ENCODE results near the gene EPS8L1.
"Not testable (repeated sequence)": the region's sequence is repeated elsewhere in the genome, so short reads cannot be mapped to it uniquely, and the experiment has no call there.

The EPS8L1 gene

GRCh38 chr19:55050749-55051532 lies 24.7 kb upstream of the EPS8L1 start:
- DNase-seq = no peak

- no peak for DNase-seq
Observed at GRCh38 chr19:55053735-55054134, 21.9 kb upstream of the EPS8L1 start.

- DNase-seq = no peak
Observed at GRCh38 chr19:55056827-55057226, 18.8 kb upstream of the EPS8L1 start.

- no peak for DNase-seq
Observed at GRCh38 chr19:55058781-55059610, 16.7 kb upstream of the EPS8L1 start.

GRCh38 chr19:55060287-55060686 lies 15.4 kb upstream of the EPS8L1 start:
- DNase-seq = not testable (repeated sequence)

- peak in 55 of 56 donors; percentile 34 to 94 (median 80) for DNase-seq
Observed at GRCh38 chr19:55062735-55063491, 12.8 kb upstream of the EPS8L1 start, which contains the start of gene RDH13. Gene RDH13 (minus strand): TSS chr19:55063148. CDS start chr19:55063032, 116 bp downstream.

- no peak for DNase-seq
Observed at GRCh38 chr19:55063492-55063843, 12.2 kb upstream of the EPS8L1 start.

- DNase-seq = not testable (repeated sequence)
Observed at GRCh38 chr19:55065516-55065915, 10.2 kb upstream of the EPS8L1 start.

- DNase-seq = no peak
Observed at GRCh38 chr19:55066107-55066709, 9.5 kb upstream of the EPS8L1 start.

GRCh38 chr19:55067869-55068268 lies 7.8 kb upstream of the EPS8L1 start:
- no peak for DNase-seq

- no peak for DNase-seq
Observed at GRCh38 chr19:55068950-55069864, 6.5 kb upstream of the EPS8L1 start.

GRCh38 chr19:55069865-55070197 lies 5.8 kb upstream of the EPS8L1 start:
- DNase-seq = no peak

GRCh38 chr19:55070466-55071128 lies 5.1 kb upstream of the EPS8L1 start:
- no peak for DNase-seq

GRCh38 chr19:55071129-55071502 lies 4.6 kb upstream of the EPS8L1 start:
- no peak for DNase-seq

GRCh38 chr19:55071913-55072312 lies 3.8 kb upstream of the EPS8L1 start:
- no peak for DNase-seq

GRCh38 chr19:55076321-55076720 lies 652 bp downstream of the EPS8L1 start:
- DNase-seq = no peak

- no peak for DNase-seq
Observed at GRCh38 chr19:55077106-55077505, 1.4 kb downstream of the EPS8L1 start.

GRCh38 chr19:55078996-55079395 lies 3.3 kb downstream of the EPS8L1 start:
- DNase-seq = no peak

GRCh38 chr19:55079400-55080038 lies 3.9 kb downstream of the EPS8L1 start:
- no peak for DNase-seq
